Heart left ventricle (tissue), 16 donors: ENCODE results near the gene RTP3. TPM values are rescaled to one million over a fixed set of nuclear protein-coding genes. Genes with fewer than 3 reads are reported as not detected.

ENCODE experiments used
- ATAC-seq, 4 donors: fragments of 200-7000 bp; cut with Tn5 transposase; one replicate each; pipeline ENCODE4 v1.9.1; 2020 to 2022; ENCODE audit warnings: moderate library complexity in 4 of 4, mild to moderate bottlenecking in 3 of 4, moderate number of reproducible peaks in 1 of 4
- DNase-seq, 5 donors: peaks; one replicate each; pipeline ENCODE4 v3.0.0-alpha.2; 2020
- H3K27ac ChIP-seq, 12 donors: fragments of 200-600 bp; sonication (generic) in 4 of 12; one replicate each; pipeline versions ENCODE4 v1.5.0 to v1.8.0; 2016 to 2022; ENCODE audit warnings: mild to moderate bottlenecking in 2 of 12
- H3K27me3 ChIP-seq, 9 donors: fragments of 200-600 bp; sonication (generic) in 2 of 9; one replicate each; pipeline versions ENCODE4 v1.5.1 to v1.8.0; 2016 to 2022; ENCODE audit warnings: mild to moderate bottlenecking in 3 of 9
- H3K36me3 ChIP-seq, 9 donors: fragments of 200-600 bp; sonication (generic) in 2 of 9; one replicate each; pipeline versions ENCODE4 v1.5.0 to v1.8.0; 2018 to 2022; ENCODE audit warnings: mild to moderate bottlenecking in 2 of 9
- H3K4me1 ChIP-seq, 12 donors: fragments of 200-600 bp; sonication (generic) in 4 of 12; one replicate each; pipeline versions ENCODE4 v1.5.0 to v1.8.0; 2016 to 2022; ENCODE audit warnings: mild to moderate bottlenecking in 3 of 12
- H3K4me3 ChIP-seq, 12 donors: fragments of 200-600 bp; sonication (generic) in 4 of 12; one replicate each; pipeline versions ENCODE4 v1.5.0 to v1.8.0; 2017 to 2022; ENCODE audit warnings: mild to moderate bottlenecking in 9 of 12, moderate library complexity in 4 of 12
- H3K9me3 ChIP-seq, 12 donors: fragments of 200-600 bp; sonication (generic) in 4 of 12; one replicate each; pipeline versions ENCODE4 v1.5.0 to v1.8.0; 2016 to 2022; ENCODE audit warnings: mild to moderate bottlenecking in 1 of 12
- POLR2A ChIP-seq, 2 donors: fragments of 450-650 bp; IDR thresholded peaks; one replicate each; pipeline ENCODE4 v1.6.1; 2017; ENCODE audit warnings: antibody characterized with exemption in 2 of 2, mild to moderate bottlenecking in 2 of 2, moderate library complexity in 2 of 2
- WGBS, 4 donors: extraction: QIAGEN DNeasy Blood & Tissue Kit in 2 of 4; methylation state at CpG; one replicate each; pipeline versions ENCODE4 v1.1.5 to v1.1.7; 2013 to 2018; 5-methylcytosine and 5-hydroxymethylcytosine counted together
- intact Hi-C, 10 donors: fragments of 100-400 bp; cut with DNase I; formaldehyde crosslinking; loops; one replicate each; pipeline versions ENCODE4 v1.11.1 to v1.14.2; 2022
- polyA plus RNA-seq, 2 donors: library from polyadenylated mRNA; stranded (reverse); fragments of 200-250 nt; gene quantifications; one replicate each; pipeline ENCODE4 v1.2.3, GENCODE V29; 2013
- total RNA-seq, 9 donors: library from RNA; depleted of rRNA in 2 of 9; stranded (reverse); fragments of >200 nt in 2 of 9; fragmentation: NEBNext Ultra II Directional in 3 of 9; extraction: Animal tissue kit (Norgen Biotek cat#: 25700) in 3 of 9; gene quantifications; one replicate each; pipeline versions ENCODE4 v1.1.0 to v1.2.4, GENCODE V29; 2016 to 2023
- TF ChIP-seq, protein P1 (sequence below), 12 donors: fragments of 200-600 bp; sonication (generic) in 4 of 12; IDR thresholded peaks; one replicate each; pipeline versions ENCODE4 v1.5.0 to v1.8.0; 2018 to 2022; ENCODE audit warnings: antibody characterized with exemption in 12 of 12, mild to moderate bottlenecking in 5 of 12
- donor health status: ischemic (EF 13 %, LVEDD 7.1; RV severe dilation, severe dysfunction).
- donor health status: healthy with polysubstance abuse.
- donor health status: DM: no; HTN: yes; CAD: no.
- donor health status: DM: no; HTN: no; CAD: no.
- donor health status: ischemic (EF 25% LVEDD 6.9; RV normal size, moderate dysfunction).
- donor health status: ischemic (EF 25% LVEDD 5.7; RV mildly dilated, moderate dysfunction).
- donor health status: healthy.
- donor health status: DM: yes; HTN: yes; CAD: no.
- donor health status: ischemic (EF 35%, LVEDD 5.7; RV mildly dilated, moderate dysfunction).
- donor health status: nonischemic (EF 11% LVEDD 7.7; RV severe dilation, severe dysfunction).
- donor health status: DM: yes; HTN: yes; CAD: no.
- donor health status: PGD.
- donor health status: ischemic (EF 29% LVEDD 5.4; RV normal size, mild dysfunction).
- donor health status: nonischemic (EF 23%, LVEDD 6.1; RV moderate dilation, normal function).

Gene RTP3
- total and polyA plus RNA-seq, 11 donors: not detected

DNA sequence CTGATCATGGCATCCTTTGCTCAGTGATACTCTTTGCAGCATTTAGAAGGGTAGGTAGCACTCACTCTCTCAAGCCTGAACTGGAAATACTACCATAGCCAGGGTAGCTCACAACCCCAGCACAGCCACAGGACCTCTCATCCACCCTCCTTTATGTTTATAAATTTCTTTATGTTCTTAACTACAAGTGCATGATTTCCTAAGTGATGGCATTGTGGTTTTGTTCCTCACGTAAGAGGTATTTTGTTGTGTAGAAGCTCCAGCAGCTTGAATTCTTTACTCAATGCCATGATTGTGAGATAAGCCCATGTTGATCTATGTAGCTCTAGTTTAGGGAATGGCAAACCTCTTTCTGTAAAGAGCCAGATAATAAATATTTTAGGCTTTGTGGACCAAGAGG, 7.9 kb upstream of the RTP3 start:
- DNase-seq (no peak), ATAC-seq (no peak)
- H3K27ac ChIP-seq: peak overlapping the region in 1 of 12 donors; percentile 42
- no peaks in the 10 kb centered on the region for H3K9me3 ChIP-seq
- 82 to 90% (median 86%) methylated on average over 1 of the region's 1 CpG for WGBS, 4 donors
- intact Hi-C loops: loop anchor here (2.0 to 10.0 kb wide), 7 partner anchors 67 to 142 kb away; no protein-coding TSS in a partner anchor
- no peaks in the 10 kb centered on the region for H3K36me3 ChIP-seq
- H3K27me3 ChIP-seq: no peaks in the 10 kb centered on the region
- H3K4me3 ChIP-seq: no peak overlapping the region
- TF ChIP-seq, protein P1, sequence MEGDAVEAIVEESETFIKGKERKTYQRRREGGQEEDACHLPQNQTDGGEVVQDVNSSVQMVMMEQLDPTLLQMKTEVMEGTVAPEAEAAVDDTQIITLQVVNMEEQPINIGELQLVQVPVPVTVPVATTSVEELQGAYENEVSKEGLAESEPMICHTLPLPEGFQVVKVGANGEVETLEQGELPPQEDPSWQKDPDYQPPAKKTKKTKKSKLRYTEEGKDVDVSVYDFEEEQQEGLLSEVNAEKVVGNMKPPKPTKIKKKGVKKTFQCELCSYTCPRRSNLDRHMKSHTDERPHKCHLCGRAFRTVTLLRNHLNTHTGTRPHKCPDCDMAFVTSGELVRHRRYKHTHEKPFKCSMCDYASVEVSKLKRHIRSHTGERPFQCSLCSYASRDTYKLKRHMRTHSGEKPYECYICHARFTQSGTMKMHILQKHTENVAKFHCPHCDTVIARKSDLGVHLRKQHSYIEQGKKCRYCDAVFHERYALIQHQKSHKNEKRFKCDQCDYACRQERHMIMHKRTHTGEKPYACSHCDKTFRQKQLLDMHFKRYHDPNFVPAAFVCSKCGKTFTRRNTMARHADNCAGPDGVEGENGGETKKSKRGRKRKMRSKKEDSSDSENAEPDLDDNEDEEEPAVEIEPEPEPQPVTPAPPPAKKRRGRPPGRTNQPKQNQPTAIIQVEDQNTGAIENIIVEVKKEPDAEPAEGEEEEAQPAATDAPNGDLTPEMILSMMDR (IDR thresholded peaks at IDR 0.05): no peak
- TF ChIP-seq POLR2A (IDR thresholded peaks at IDR 0.05): no peak
- peaks cover 0 to 21% (median 2%) of the 10 kb centered on the region in 12 donors for H3K4me1 ChIP-seq

DNA sequence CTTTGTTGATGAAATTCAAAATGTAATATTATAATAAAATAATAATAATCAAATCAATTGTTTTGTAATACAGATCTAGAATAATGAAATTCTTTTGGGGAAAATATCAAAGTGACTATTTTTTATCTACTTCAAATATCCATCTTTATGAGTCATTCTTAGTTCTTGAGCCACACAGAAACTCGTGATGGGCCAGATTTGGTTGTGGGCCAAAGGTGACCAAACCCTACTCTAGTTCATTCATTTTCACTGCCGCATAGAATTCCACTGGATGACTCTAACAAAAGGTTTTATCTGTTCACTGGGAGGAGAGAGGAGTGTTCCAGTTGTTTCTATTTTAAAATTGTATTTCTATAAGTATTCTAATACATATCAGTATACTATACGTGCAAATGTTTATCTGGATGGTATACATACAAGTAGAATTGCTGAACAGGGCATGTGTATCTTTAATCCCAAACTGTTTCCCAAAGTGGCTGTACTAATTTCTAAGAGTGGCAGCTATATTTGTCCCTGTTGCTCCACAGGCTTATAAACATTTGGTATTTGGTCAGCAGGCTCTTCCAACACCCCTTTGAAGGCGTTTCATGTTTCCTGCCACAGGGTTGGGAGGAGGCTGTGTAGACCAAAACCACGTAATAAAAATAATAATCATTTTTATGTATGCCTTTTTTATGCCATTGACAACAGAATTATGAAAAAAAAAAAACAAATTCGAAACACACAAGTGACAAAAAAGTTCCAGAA, 7.3 kb upstream of the RTP3 start:
- ATAC-seq: peak in 2 of 4 donors; percentile 46 to 70

GRCh38 chr3:46491089-46492070, 6.4 kb upstream of the RTP3 start:
- intact Hi-C loops: loop anchor here in 3 of 10 donors (2.0 to 5.0 kb wide), 2 partner anchors 66 to 139 kb away; no protein-coding TSS in a partner anchor
- Histone ChIP-seq H3K36me3 (no peaks in the 10 kb centered on the region), H3K27ac (peak overlapping the region in 9 of 12 donors; percentile 8 to 71 (median 42)), H3K27me3 (no peaks in the 10 kb centered on the region), H3K9me3 (no peaks in the 10 kb centered on the region), H3K4me1 (peaks cover 0 to 29% (median 8%) of the 10 kb centered on the region in 12 donors), H3K4me3 (no peak overlapping the region)
- peak in 2 of 5 donors; percentile 16 to 36 for DNase-seq
- peak; percentile 29 to 55 (median 44) for ATAC-seq
- 58 to 66% (median 62%) methylated on average over 11 of the region's 11 CpGs for WGBS, 4 donors
- no peak for TF ChIP-seq POLR2A (IDR thresholded peaks at IDR 0.05)
- TF ChIP-seq, protein P1 (IDR thresholded peaks at IDR 0.05): no peak

More for the DNA sequence above, 7.3 kb upstream of the RTP3 start:
- WGBS, 4 donors: 57 to 69% (median 67%) methylated on average over 6 of the region's 6 CpGs
- peak in 1 of 5 donors; percentile 12 for DNase-seq
- Histone ChIP-seq H3K4me1 (peaks cover 0 to 21% (median 2%) of the 10 kb centered on the region in 12 donors), H3K36me3 (no peaks in the 10 kb centered on the region), H3K27me3 (no peaks in the 10 kb centered on the region), H3K9me3 (no peaks in the 10 kb centered on the region), H3K4me3 (no peak overlapping the region), H3K27ac (peak overlapping the region in 9 of 12 donors; percentile 8 to 71 (median 42))
- intact Hi-C loops: loop anchor here in 3 of 10 donors (2.0 to 5.0 kb wide), 2 partner anchors 67 to 140 kb away; no protein-coding TSS in a partner anchor
- no peak for TF ChIP-seq POLR2A (IDR thresholded peaks at IDR 0.05)
- TF ChIP-seq, protein P1 (IDR thresholded peaks at IDR 0.05): no peak
